Colonic mucosa (tissue), 4 donors: ENCODE results near the gene TMEM213. TPM values are rescaled to one million over a fixed set of nuclear protein-coding genes. Genes with fewer than 3 reads are reported as not detected.

ENCODE experiments used
- DNase-seq: peaks from one replicate; pipeline ENCODE4 v3.0.0-alpha.2; 2020
- H3K27ac ChIP-seq: fragments of 200-600 bp; one replicate; pipeline ENCODE4 v1.8.0; 2021
- H3K27me3 ChIP-seq: fragments of 200-600 bp; one replicate; pipeline ENCODE4 v1.8.0; 2021
- H3K36me3 ChIP-seq: fragments of 200-600 bp; one replicate; pipeline ENCODE4 v1.8.0; 2021
- H3K4me1 ChIP-seq: fragments of 200-600 bp; one replicate; pipeline ENCODE4 v1.8.0; 2021; ENCODE audit warnings: mild to moderate bottlenecking
- H3K4me3 ChIP-seq: fragments of 200-600 bp; one replicate; pipeline ENCODE4 v1.8.0; 2021
- H3K9ac ChIP-seq, 2 donors: one replicate each; pipeline ENCODE4 v1.7.0; 2013; ENCODE audit warnings: control low read depth in 2 of 2, low read depth in 2 of 2, low read length in 2 of 2
- H3K9me3 ChIP-seq: fragments of 200-600 bp; one replicate; pipeline ENCODE4 v1.8.0; 2021
- intact Hi-C: fragments of 100-400 bp; cut with DNase I; formaldehyde crosslinking; loops from one replicate; pipeline ENCODE4 v1.14.1; 2022
- total RNA-seq, 2 donors: library from RNA; stranded (reverse); fragmentation: NEBNext Ultra II Directional in 1 of 2; extraction: Animal tissue kit (Norgen Biotek cat#: 25700) in 1 of 2; gene quantifications; one replicate each; pipeline ENCODE4 v1.2.1, GENCODE V29; 2021
- TF ChIP-seq, protein P1 (sequence below): fragments of 200-600 bp; IDR thresholded peaks from one replicate; pipeline ENCODE4 v1.8.0; 2022; ENCODE audit warnings: antibody characterized with exemption, mild to moderate bottlenecking
- donor health status: healthy.
- donor health status: DM: no; HTN: no; CAD: no.
- donor health status: DM: no; HTN: no; CAD: no.

TMEM213 gene
- total RNA-seq, 2 donors from 2014 or later = not detected

DNA sequence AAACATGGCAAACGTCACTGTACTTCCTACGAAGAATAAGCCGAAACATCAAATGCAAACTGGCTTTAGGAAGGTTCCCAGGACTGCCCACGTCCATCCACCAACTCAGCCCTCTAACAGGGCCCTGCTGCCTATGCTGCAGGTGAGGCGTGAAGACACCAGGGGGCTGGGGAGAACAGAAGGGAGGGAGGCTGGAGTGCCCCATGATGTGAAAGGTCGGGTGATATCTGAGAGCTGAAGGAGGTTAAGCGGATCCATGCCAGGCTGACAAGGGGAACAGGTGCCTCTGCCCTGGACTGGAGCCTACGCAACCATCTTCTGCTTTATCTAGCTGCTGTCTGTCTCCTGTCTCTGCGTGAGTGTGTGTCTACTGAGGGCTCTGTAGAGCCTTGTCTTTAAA is 40.4 kb downstream of the TMEM213 start:
- Histone ChIP-seq H3K9me3 (no peaks in the 10 kb centered on the region), H3K27ac (no peak overlapping the region)
- intact Hi-C loops = no loop called here

DNA sequence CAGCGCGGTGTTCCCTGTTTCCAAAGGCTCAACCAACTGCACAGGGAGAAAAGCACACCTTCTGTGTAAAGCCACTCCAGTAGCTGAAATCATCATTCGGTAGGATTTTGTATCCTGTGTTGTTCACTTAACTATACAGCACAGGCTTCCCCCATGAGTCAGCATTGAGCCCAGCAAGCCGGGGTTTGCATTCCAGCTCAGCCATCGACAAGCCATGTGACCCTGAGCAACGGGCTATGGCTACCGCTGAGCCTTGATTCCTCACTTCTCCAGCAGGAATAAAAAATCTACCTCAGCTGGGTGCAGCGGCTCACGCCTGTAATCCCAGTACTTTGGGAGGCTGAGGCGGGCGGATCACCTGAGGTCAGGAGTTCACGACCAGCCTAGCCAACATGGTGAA is 44.3 kb downstream of the TMEM213 start:
- no peak overlapping the region for H3K4me3 ChIP-seq
- H3K9ac ChIP-seq = no peak overlapping the region
- H3K9me3 ChIP-seq = no peaks in the 10 kb centered on the region
- H3K36me3 ChIP-seq = no peaks in the 10 kb centered on the region
- no peak overlapping the region for H3K27ac ChIP-seq
- intact Hi-C loops = no loop called here
- H3K4me1 ChIP-seq = no peaks in the 10 kb centered on the region
- TF ChIP-seq, protein P1, sequence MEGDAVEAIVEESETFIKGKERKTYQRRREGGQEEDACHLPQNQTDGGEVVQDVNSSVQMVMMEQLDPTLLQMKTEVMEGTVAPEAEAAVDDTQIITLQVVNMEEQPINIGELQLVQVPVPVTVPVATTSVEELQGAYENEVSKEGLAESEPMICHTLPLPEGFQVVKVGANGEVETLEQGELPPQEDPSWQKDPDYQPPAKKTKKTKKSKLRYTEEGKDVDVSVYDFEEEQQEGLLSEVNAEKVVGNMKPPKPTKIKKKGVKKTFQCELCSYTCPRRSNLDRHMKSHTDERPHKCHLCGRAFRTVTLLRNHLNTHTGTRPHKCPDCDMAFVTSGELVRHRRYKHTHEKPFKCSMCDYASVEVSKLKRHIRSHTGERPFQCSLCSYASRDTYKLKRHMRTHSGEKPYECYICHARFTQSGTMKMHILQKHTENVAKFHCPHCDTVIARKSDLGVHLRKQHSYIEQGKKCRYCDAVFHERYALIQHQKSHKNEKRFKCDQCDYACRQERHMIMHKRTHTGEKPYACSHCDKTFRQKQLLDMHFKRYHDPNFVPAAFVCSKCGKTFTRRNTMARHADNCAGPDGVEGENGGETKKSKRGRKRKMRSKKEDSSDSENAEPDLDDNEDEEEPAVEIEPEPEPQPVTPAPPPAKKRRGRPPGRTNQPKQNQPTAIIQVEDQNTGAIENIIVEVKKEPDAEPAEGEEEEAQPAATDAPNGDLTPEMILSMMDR = no peak
- H3K27me3 ChIP-seq = no peaks in the 10 kb centered on the region
- DNase-seq = no peak

More for the DNA sequence above, 40.4 kb downstream of the TMEM213 start:
- H3K36me3 ChIP-seq = no peaks in the 10 kb centered on the region
- TF ChIP-seq, protein P1 = no peak
- no peaks in the 10 kb centered on the region for H3K27me3 ChIP-seq
- no peak overlapping the region for H3K9ac ChIP-seq
- no peaks in the 10 kb centered on the region for H3K4me1 ChIP-seq
- no peak for DNase-seq
- H3K4me3 ChIP-seq = no peak overlapping the region

DNA sequence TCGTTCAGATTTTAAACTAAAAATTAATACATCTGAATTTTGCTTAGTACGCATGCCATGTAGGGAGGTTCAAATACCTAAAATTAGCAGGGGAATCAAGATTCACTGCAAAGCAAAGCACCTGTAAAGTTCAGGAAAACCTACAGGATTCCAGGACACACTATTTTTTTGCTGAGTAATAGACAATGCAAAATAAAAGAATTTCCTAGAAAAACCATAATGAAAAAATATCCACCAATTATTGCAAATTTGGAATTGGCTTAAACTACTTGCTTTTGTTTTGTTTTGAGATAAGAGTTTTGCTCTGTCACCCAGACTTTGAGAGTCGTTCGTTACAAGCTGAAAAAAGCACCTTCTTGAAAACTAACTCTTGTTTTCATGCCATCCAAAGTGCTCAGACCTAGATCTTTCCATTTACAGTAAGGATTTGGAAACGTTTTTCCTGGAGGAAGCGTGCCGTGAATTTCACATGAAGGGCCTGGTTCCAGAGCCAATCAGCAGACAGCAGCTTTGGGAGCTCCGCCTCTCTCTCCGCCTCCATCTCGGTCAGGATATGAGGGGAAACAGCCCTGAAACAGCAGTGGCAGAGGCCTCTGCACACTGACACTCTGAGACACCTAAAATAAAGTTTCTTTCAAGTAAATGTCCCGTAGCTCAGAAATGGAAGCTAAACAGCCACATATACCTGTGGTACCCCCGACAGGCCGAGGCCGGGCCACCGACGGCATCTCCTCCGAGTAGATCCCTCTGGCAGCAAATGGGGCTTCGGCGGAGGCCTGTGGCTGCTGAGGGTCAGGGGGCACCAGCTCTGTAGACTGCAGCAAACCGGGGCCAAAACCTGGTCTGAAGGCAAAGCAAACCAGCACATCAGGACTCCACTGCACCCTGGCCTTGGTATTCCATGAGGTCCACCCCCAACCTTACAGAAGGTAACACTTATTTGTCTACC is 46.1 kb downstream of the TMEM213 start:
- intact Hi-C loops = no loop called here
- H3K9me3 ChIP-seq = no peaks in the 10 kb centered on the region
- H3K9ac ChIP-seq = no peak overlapping the region
- H3K4me3 ChIP-seq = no peak overlapping the region
- H3K4me1 ChIP-seq = no peaks in the 10 kb centered on the region
- H3K27ac ChIP-seq = no peak overlapping the region
- TF ChIP-seq, protein P1 = no peak
- no peaks in the 10 kb centered on the region for H3K36me3 ChIP-seq
- DNase-seq = no peak
- no peaks in the 10 kb centered on the region for H3K27me3 ChIP-seq

DNA sequence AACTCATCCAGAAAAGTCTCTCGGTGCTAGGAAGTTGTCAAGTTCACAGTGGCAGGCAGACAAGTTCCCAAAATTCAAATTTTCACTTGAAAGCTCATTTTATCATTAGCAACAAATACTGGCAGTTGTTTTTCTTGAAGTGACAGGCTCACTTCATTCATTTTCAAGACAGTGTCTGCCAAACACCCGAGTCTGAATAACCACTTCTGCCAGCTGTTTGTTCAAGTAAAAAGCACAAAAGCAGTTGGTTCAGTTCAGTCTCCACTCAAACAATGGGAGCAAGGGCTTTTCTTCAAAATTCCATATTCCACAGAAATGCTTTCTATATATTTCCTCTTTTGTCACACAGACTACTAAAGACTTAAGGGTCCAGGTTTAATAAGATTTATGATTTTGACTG is 47.9 kb downstream of the TMEM213 start:
- Histone ChIP-seq H3K9me3 (no peaks in the 10 kb centered on the region), H3K4me1 (no peaks in the 10 kb centered on the region), H3K4me3 (no peak overlapping the region), H3K9ac (no peak overlapping the region), H3K27ac (no peak overlapping the region), H3K27me3 (no peaks in the 10 kb centered on the region), H3K36me3 (no peaks in the 10 kb centered on the region)
- intact Hi-C loops = no loop called here
- TF ChIP-seq, protein P1 = no peak
- DNase-seq = no peak

DNA sequence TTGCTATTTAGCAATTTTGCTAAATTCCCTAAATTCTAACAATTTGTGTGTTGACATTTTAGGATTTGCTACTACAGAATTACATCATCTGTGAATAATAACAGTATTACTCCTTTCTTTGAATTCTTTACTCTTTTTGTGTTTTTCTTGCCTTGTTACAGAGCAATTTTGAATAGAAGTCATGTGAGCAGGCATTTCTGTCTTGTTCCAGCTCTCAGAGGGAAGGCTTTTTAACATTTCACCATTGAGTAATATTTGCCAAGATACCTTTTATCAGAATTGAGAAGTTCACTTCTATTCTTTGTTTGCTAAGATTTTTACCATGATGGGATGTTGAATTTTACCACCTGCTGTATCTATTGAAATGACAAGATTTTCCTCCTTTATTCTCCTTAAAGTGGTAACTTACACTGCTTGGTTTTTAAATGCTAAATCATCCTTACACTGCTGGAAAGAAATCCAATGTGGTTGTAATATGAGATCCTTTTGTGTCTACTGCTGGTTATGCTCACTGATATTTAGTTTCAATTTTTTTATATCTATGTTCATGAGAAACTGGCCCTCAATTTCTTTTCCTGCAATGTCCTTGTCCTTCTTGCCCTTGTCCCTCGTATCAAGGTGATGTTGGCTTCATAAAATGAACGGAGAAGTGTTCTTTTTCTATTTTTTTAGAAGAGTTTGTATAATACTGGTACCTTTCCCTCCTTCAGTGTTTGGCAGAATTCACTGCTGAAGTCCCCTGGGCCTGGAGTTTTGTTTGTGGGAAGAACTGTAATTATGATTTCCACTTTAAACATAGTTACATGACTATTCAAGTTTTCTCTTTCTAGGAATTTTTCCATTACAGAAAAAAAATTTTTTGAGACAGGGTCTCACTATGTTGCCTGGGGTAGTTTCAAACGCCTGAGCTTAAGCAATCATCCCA is 50.5 kb downstream of the TMEM213 start:
- intact Hi-C loops = no loop called here
- Histone ChIP-seq H3K4me3 (no peak overlapping the region), H3K4me1 (no peaks in the 10 kb centered on the region), H3K36me3 (no peaks in the 10 kb centered on the region), H3K9me3 (no peaks in the 10 kb centered on the region), H3K27ac (no peak overlapping the region), H3K9ac (no peak overlapping the region), H3K27me3 (no peaks in the 10 kb centered on the region)
- DNase-seq = no peak
- TF ChIP-seq, protein P1 = no peak
